C4-2B (cell line): ENCODE measurements around the gene TNRC18.

Experiments used
- CTCF ChIP-seq: fragments of 450-650 bp; conservative IDR thresholded peaks from 2 replicates; pipeline ENCODE4 v1.5.1; 2017; ENCODE audit warnings: mild to moderate bottlenecking
- ZFX ChIP-seq: fragments of 450-650 bp; IDR thresholded peaks from 2 replicates; pipeline ENCODE4 v1.6.1; 2017

GRCh38 chr7:5339955-5340354, 83.7 kb downstream of the TNRC18 start:
- TF ChIP-seq CTCF (no peak), ZFX (no peak)
